ENCODE measurements around the gene SACM1L.
A peak's percentile ranks its signal among the peaks of the same experiment; 100 is the strongest.
"Not testable (repeated sequence)": the region's sequence is repeated elsewhere in the genome, so short reads cannot be mapped to it uniquely, and the experiment has no call there.

The SACM1L gene

GRCh38 chr3:45667569-45667934, 21.6 kb upstream of the SACM1L start:
- no peak for DNase-seq

GRCh38 chr3:45670436-45670835, 18.8 kb upstream of the SACM1L start:
- DNase-seq: no peak

DNA sequence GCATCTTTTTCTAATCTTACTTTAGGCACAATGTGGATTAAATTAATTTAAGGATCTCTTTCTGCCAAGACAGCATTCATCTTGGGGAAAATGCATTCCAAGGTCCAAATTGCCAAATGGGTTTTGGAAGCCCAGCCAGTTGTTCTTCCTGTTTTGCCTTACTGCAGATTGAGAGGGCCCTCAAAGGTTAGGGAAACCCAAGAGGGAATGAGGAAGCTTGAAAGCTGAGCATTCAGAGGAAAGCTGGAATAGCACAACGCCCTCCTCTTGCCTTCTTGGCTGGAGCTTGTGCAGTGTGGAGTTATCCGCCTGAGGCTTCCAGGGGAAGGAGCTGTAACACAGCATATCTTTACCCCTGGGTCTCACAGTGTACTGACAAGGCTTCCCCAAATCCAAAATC, 18.2 kb upstream of the SACM1L start:
- no peak for DNase-seq

- DNase-seq: no peak
Measured at GRCh38 chr3:45673273-45673672, 15.9 kb upstream of the SACM1L start.

GRCh38 chr3:45676325-45677032, 12.7 kb upstream of the SACM1L start:
- DNase-seq: no peak

DNA sequence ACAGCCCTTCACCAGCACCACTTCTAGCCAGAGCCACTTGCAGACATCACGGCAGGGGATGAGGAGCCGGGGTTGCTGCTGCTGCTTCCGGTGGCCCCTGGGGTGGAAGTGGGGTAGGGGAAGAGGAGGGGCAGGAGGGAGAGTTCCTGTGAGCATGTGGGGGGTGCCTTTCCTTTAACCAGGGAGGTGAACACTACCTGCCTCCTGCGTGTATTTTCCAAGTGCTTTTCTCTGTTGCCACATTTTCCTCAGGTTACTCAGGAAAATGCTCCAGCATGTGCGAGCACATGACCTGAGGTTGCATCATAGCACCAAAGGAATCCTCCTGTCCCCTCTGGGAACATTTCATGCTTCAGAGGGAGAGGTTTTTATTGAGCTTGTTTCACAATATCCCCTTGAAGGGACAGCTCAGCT, 12.2 kb upstream of the SACM1L start:
- DNase-seq: peak; percentile 63 to 66

DNA sequence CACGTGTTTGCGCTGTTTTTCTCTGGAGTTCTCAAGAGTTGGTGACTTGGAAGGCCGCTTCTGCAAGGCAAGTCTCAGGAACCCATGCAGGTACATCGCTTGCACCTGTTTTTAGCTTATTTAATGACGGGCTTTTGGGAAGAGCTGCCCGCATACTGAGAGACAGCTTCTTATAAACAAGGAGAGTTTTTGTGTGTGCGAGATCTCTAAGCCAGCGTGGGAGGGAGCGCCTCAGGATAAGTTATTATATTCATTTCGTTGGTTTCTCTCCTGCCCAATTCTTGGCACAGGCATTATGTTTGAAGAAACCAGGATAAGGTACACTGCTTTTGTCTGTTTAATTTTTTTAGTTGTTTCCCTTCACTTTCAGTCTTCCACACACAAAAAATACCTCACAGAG, 11.4 kb upstream of the SACM1L start:
- no peak for DNase-seq

DNA sequence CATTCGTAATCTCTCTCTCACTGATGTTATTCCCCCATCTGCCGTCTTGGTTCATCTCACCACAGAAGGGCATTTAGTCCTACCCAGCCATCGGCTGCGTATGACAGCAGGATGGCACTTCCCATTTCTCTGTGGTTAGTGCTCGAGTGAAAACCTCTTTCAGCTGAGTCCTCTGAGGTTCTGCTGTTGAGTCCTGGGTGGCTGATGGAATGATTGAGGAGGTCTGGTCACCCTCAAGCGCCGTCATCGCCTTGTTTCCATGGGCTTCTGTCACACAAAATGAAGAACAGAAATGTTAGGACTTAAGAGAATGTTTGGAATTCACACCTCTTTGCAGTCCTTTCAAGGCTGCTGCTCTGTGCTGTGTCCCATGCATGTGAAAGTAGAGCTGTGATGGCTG, 9.4 kb upstream of the SACM1L start:
- DNase-seq: peak in 1 of 2 donors; percentile 20

DNA sequence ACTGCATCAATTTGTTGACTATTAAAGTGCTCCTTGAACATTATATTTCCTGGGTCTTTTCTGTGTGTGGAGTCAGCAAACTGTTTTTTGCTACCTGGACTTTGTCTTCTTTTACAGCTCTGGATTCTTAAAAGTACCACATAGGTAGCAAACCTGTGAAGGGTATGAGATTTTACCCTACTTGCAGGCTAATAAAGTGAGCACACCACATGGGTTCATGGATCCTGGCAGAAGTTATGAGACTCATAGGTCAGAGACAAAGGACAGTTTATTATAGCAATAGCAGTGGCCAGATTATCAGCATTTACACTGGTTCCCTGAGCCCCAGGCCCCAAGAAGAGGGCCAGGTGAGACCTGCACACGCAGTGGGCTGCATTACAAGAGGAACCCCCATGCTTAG, 8.0 kb upstream of the SACM1L start:
- no peak for DNase-seq

- no peak for DNase-seq
Measured at GRCh38 chr3:45681846-45682245, 7.3 kb upstream of the SACM1L start.

DNA sequence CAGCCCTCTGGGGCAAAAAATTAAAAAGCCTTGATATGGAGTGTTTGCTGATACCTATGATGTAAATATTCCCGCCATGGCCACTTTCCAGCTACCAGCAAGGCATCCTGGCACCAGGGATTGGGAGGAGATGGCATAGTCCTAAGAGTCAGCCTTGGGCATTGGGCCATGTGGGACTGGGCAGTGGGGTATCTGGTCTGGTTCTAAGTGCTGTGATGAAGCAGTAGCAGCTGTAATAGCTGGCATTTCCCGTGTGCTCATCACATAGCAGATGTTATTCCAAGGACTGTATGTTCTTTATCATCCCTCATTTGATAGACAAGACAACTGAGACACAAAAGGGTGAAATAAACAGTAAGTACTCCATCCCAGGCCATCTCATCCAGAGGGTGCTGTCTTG, 6.9 kb upstream of the SACM1L start:
- no peak for DNase-seq

GRCh38 chr3:45682786-45683185, 6.4 kb upstream of the SACM1L start:
- no peak for DNase-seq

DNA sequence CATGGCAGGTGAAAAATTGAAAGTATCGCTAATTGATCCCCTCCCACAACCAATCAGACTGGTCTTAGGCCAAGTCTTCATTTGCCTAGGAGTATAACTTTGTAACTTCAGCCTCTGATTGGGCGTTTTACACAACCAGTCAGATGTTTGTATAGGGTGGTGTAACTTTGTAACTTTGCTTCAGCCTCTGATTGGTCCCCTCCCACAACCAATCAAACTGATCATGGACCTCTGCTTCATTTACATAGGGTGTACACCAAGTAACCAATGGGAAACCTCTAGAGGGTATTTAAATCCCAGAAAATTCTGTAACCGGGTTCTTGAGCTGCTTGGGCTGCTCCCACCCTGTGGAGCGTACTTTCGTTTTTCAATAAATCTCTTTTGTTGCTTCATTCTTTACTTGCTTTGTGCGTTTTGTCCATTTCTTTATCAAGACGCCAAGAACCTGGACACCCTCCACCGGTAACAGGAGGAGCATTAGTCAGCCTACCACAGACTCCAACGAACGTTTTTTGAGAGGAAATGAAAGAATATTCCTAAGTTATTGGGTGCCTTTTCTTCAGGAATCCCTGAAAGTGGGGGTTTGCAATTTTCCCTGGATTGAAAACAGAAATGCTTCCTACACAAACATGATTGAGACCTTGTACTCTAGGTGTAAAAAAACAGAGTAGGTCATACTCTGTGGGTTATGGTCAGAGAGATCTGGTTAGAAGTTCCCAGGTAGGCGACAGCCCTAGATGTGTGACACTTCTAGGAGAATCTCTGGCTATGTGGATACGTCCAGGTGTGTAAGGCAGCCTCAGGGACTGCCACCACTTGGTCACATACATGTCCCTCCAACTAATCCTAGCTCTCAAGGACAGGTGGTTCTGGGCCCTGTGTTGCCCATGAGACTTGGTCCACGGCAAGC, 5.5 kb upstream of the SACM1L start:
- no peak for DNase-seq

GRCh38 chr3:45684327-45684892, 4.8 kb upstream of the SACM1L start:
- DNase-seq: no peak

DNA sequence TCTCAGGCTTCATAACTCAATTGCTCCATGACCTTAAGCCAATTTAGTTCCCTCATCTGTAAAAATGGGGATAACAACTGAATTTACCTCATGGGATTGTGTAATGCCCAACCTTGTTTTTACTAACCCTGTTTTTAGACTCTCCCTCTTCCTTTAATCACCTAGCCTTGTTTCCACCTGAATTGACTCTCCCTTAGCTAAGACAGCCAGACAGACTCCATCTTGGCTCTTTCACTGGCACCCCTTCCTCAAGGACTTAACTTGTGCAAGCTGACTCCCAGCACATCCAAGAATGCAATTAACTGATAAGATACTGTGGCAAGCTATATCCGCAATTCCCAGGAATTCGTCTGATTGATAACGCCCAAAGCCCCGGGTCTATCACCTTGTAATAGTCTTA, 3.5 kb upstream of the SACM1L start:
- DNase-seq: not testable (repeated sequence)

DNA sequence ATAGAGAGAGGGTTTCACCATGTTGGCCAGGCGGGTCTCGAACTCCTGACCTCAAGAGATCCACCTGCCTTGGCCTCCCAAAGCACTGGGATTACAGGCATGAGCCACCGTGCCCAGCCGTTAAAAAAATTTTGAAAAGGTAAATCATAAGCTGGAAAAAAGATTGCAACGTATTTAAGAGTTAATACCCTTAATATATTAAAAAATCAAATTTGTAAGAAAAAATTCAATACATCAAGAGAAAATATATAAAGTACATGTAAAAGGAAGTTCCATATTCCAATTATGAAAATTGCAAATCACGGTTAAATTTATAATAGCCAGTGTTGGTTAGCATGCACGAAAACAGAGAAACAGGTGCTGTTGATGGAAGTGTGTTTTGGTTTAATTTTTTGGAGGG, 2.3 kb upstream of the SACM1L start:
- no peak for DNase-seq

DNA sequence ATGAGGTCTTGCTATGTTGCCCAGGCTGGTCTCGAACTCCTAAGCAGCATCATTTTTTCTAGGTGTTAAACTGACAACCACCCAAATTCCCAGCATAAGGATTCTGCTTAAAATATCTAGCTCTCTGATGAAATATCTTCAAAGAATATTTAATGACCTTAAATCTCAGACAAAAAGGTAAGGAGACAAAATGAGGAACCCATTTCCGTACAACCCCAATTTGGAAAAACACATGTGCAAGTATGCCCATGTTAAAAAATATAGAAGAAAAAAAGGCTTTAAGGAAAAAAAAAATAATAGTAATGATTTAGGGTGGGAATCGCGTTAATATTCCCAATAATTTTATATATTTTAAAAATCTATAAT, 1.4 kb upstream of the SACM1L start:
- DNase-seq: no peak

- peak in 1 of 2 donors; percentile 33 for DNase-seq
Measured at GRCh38 chr3:45688194-45688881, 858 bp upstream of the SACM1L start.

- DNase-seq: peak in 1 of 2 donors; percentile 38
Measured at GRCh38 chr3:45689787-45690145, 570 bp downstream of the SACM1L start.

DNA sequence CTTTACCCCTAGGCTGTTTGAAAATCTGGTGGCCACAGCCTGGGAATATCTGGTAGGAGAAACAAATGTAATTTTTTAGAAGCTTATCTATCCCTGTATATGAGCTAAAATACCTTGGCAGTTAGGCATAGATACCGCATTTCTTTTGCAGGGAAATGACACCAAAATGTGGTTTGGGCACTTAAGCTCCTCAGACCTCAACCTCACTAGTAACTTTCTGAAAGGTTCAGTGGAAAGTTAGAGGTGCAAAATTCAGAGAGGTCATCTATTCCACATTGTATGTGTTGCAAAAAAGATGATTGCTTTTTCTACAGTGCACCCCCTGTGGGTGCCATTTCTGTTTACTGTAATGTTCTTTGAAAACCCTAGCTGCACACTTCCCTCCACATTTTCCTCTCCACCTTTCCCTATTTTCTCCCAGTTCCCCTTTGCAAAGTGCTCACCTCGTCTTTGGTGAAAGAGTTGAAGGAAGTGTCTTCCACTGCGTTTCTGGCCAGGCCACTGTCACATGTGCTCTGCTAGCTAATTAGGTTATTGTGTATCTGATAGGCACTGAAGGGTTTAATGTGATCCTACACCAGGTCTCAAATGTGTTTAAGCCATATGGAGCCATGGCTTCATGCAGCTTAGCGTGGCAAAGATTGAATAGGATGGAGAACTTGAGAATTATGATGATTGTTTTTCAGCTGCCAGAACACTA, 1.3 kb downstream of the SACM1L start:
- peak; percentile 23 to 26 for DNase-seq

DNA sequence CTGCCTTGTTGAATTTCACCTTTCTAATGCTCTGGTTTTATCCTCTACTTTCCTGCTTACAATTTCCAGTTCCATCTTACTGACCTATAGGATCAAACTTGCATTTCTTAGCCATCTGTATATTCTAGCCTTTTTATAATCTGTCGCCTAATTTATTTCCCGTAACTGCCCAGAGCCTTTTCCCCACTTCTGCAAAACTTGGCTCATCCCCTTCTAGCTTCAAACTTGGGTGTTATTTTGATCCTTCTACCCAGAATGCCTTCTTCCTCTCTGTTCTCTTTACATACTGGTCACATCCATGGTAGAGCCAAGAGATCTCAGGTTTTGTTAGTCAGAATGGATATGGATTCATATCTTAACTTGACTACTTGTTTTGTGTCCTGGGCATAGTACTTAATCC, 2.6 kb downstream of the SACM1L start:
- DNase-seq: no peak

DNA sequence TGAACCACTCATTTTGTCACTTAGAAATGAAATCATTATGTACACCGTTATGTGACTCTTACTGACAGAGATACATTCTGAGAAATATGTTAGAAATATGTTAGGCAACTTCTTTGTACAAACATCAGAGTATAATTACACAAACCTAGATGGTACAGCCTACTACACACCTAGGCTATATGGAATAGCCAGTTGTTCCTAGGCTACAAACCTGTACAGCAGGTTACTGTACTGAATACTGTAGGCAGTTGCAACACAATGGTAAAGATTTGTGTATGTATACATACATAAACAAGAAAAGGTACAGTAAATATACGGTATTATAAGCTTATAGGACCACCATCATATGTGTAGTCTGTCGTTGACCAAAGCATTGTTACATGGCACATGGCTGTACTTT, 3.7 kb downstream of the SACM1L start:
- no peak for DNase-seq
